ENCODE results near the gene CFAP20DC.

GRCh38 chr3:58839964-58840363, 209.9 kb downstream of the CFAP20DC start:
- TF ChIP-seq CTCF (IDR thresholded peaks at IDR 0.05) (no peak), POLR2A (IDR thresholded peaks at IDR 0.05; ENCODE audit: low read depth) (no peak)

Data from esophagus muscularis mucosa (tissue), 3 donors.